Sigmoid colon (tissue), 7 donors: ENCODE measurements around the gene SLC39A12. TPM values are rescaled to one million over a fixed set of nuclear protein-coding genes. Genes with fewer than 3 reads are reported as not detected.
A peak's percentile ranks its signal among the peaks of the same experiment; 100 is the strongest.

ENCODE experiments used
- DNase-seq: peaks from one replicate; pipeline ENCODE4 v3.0.0-alpha.2; 2019
- H3K27ac ChIP-seq, 4 donors: fragments of 200-600 bp; sonication (generic); one replicate each; pipeline ENCODE4 v1.5.1; 2016 to 2019; ENCODE audit warnings: mild to moderate bottlenecking in 1 of 4
- H3K27me3 ChIP-seq, 3 donors: fragments of 200-600 bp; sonication (generic); one replicate each; pipeline ENCODE4 v1.5.1; 2019; ENCODE audit warnings: mild to moderate bottlenecking in 1 of 3
- H3K36me3 ChIP-seq, 4 donors: fragments of 200-600 bp; sonication (generic); one replicate each; pipeline ENCODE4 v1.5.1; 2016 to 2019
- H3K4me1 ChIP-seq, 4 donors: fragments of 200-600 bp; sonication (generic); one replicate each; pipeline ENCODE4 v1.5.1; 2017 to 2019
- H3K4me3 ChIP-seq, 4 donors: fragments of 200-600 bp; sonication (generic); one replicate each; pipeline ENCODE4 v1.5.1; 2017 to 2019; ENCODE audit warnings: mild to moderate bottlenecking in 2 of 4, moderate library complexity in 1 of 4
- H3K9me3 ChIP-seq, 4 donors: fragments of 200-600 bp in 3 of 4; sonication (generic) in 3 of 4; one replicate each; pipeline versions ENCODE4 v1.5.1 to v1.6.1; 2013 to 2019
- CTCF ChIP-seq, 4 experiments: fragments of 450-650 bp in 3 of 4; fragments of 200-600 bp in 1 of 4; IDR thresholded peaks; one replicate each; pipeline ENCODE4 v1.5.1; 2016 to 2019; ENCODE audit warnings: antibody characterized with exemption in 4 of 4, mild to moderate bottlenecking in 3 of 4, moderate library complexity in 2 of 4
- EP300 ChIP-seq, 4 donors: sonication (generic); formaldehyde crosslinking; IDR thresholded peaks; one replicate each; pipeline ENCODE4 v1.6.1; 2017; ENCODE audit warnings: antibody characterized with exemption in 4 of 4
- POLR2A ChIP-seq, 2 donors: fragments of 450-650 bp; IDR thresholded peaks; one replicate each; pipeline ENCODE4 v1.6.1; 2016; ENCODE audit warnings: antibody characterized with exemption in 2 of 2, mild to moderate bottlenecking in 2 of 2, moderate library complexity in 2 of 2
- POLR2AphosphoS5 ChIP-seq, 4 donors: sonication (generic); formaldehyde crosslinking; IDR thresholded peaks; one replicate each; pipeline ENCODE4 v1.6.1; 2017; ENCODE audit warnings: antibody characterized with exemption in 4 of 4
- WGBS, 2 donors: extraction: QIAGEN DNeasy Blood & Tissue Kit; methylation state at CpG; one replicate each; pipeline ENCODE4 v1.1.7; 2013; 5-methylcytosine and 5-hydroxymethylcytosine counted together
- intact Hi-C: fragments of 100-400 bp; cut with DNase I; formaldehyde crosslinking; loops from one replicate; pipeline ENCODE4 v1.15.1; 2023
- polyA plus RNA-seq, 3 donors: library from polyadenylated mRNA; stranded (reverse); fragments of 200-250 nt; gene quantifications; one replicate each; pipeline ENCODE4 v1.2.3, GENCODE V29; 2013
- total RNA-seq, 4 donors: library from RNA; depleted of rRNA; stranded (reverse); fragments of >200 nt; gene quantifications; one replicate each; pipeline ENCODE4 v1.1.0, GENCODE V29; 2016
- donor health status: healthy with polysubstance abuse.
- donor health status: Bipolar disorder and iron deficiency.
- donor health status: healthy.

SLC39A12 gene
- total and polyA plus RNA-seq, 7 donors: 0.14 to 0.16 TPM; not detected in 5

- H3K27ac ChIP-seq: peak overlapping the region; percentile 57 to 79 (median 67)
These were observed 108.3 kb downstream of the SLC39A12 start for GRCh38 chr10:18059826-18060559.

GRCh38 chr10:18066947-18067346 is 115.2 kb downstream of the SLC39A12 start:
- TF ChIP-seq CTCF (IDR thresholded peaks at IDR 0.05) (no peak), POLR2A (IDR thresholded peaks at IDR 0.05) (no peak), EP300 (IDR thresholded peaks at IDR 0.05) (no peak), POLR2AphosphoS5 (IDR thresholded peaks at IDR 0.05) (no peak)
- no peak overlapping the region for H3K4me3 ChIP-seq
- no peaks in the 10 kb centered on the region for H3K27me3 ChIP-seq
- H3K4me1 ChIP-seq: no peaks in the 10 kb centered on the region
- no peaks in the 10 kb centered on the region for H3K9me3 ChIP-seq
- intact Hi-C loops: no loop called here
- H3K36me3 ChIP-seq: no peaks in the 10 kb centered on the region
- H3K27ac ChIP-seq: no peak overlapping the region
- no peak for DNase-seq
- 91 to 92% methylated on average over 4 of the region's 4 CpGs for WGBS, 2 donors

More at GRCh38 chr10:18059826-18060559, 108.3 kb downstream of the SLC39A12 start:
- Histone ChIP-seq H3K36me3 (no peaks in the 10 kb centered on the region), H3K4me1 (peaks cover 0 to 17% (median 8%) of the 10 kb centered on the region in 4 donors), H3K4me3 (peak overlapping the region in 1 of 4 donors; percentile 10), H3K9me3 (no peaks in the 10 kb centered on the region), H3K27me3 (no peaks in the 10 kb centered on the region)
- 76 to 82% methylated on average over 19 of the region's 19 CpGs for WGBS, 2 donors
- intact Hi-C loops: loop anchor here (5.0 kb wide), 2 partner anchors 82 to 138 kb away; partner anchors contain the start of gene CACNB2
- no peak for TF ChIP-seq CTCF (IDR thresholded peaks at IDR 0.05)
- TF ChIP-seq POLR2AphosphoS5 (IDR thresholded peaks at IDR 0.05): peak; percentile 54 to 81 (median 69)
- peak; percentile 87 for DNase-seq

GRCh38 chr10:18068401-18068800 is 116.7 kb downstream of the SLC39A12 start:
- H3K36me3 ChIP-seq: no peaks in the 10 kb centered on the region
- H3K4me1 ChIP-seq: no peaks in the 10 kb centered on the region
- H3K9me3 ChIP-seq: no peaks in the 10 kb centered on the region
- DNase-seq: no peak
- TF ChIP-seq CTCF (IDR thresholded peaks at IDR 0.05): no peak
- no peak for TF ChIP-seq POLR2A (IDR thresholded peaks at IDR 0.05)
- no peak for TF ChIP-seq EP300 (IDR thresholded peaks at IDR 0.05)
- TF ChIP-seq POLR2AphosphoS5 (IDR thresholded peaks at IDR 0.05): no peak
- 81 to 89% methylated on average over 4 of the region's 4 CpGs for WGBS, 2 donors
- H3K4me3 ChIP-seq: no peak overlapping the region
- intact Hi-C loops: no loop called here
- H3K27ac ChIP-seq: no peak overlapping the region
- H3K27me3 ChIP-seq: no peaks in the 10 kb centered on the region

- no peak for TF ChIP-seq EP300 (IDR thresholded peaks at IDR 0.05)
- TF ChIP-seq POLR2A (IDR thresholded peaks at IDR 0.05): no peak
- no peak for TF ChIP-seq POLR2AphosphoS5 (IDR thresholded peaks at IDR 0.05)
- TF ChIP-seq CTCF (IDR thresholded peaks at IDR 0.05): no peak
- Histone ChIP-seq H3K4me3 (no peak overlapping the region), H3K9me3 (no peaks in the 10 kb centered on the region), H3K27me3 (no peaks in the 10 kb centered on the region), H3K4me1 (no peaks in the 10 kb centered on the region), H3K27ac (no peak overlapping the region), H3K36me3 (no peaks in the 10 kb centered on the region)
- WGBS, 2 donors: 75 to 83% methylated on average over 2 of the region's 2 CpGs
- intact Hi-C loops: no loop called here
- no peak for DNase-seq
These were observed 119.9 kb downstream of the SLC39A12 start for GRCh38 chr10:18071591-18071990.
